Thyroid gland (tissue), 4 donors: ENCODE results near the gene CALU.
A peak's percentile ranks its signal among the peaks of the same experiment; 100 is the strongest.

Experiments
- CTCF ChIP-seq, 6 experiments: fragments of 200-600 bp in 3 of 6; fragments of 450-650 bp in 3 of 6; sonication (generic) in 3 of 6; IDR thresholded peaks; one replicate each; pipeline ENCODE4 v1.5.1; 2016 to 2019; ENCODE audit warnings: antibody characterized with exemption in 6 of 6, mild to moderate bottlenecking in 2 of 6, inconsistent platforms in 1 of 6, moderate library complexity in 1 of 6
- POLR2A ChIP-seq, 2 donors: fragments of 450-650 bp; IDR thresholded peaks; one replicate each; pipeline ENCODE4 v1.6.1; 2017; ENCODE audit warnings: antibody characterized with exemption in 2 of 2, mild to moderate bottlenecking in 2 of 2, moderate library complexity in 1 of 2

GRCh38 chr7:128790315-128791041, 51.3 kb downstream of the CALU start:
- TF ChIP-seq CTCF (IDR thresholded peaks at IDR 0.05) (peak in 1 of 6 experiments; percentile 1), POLR2A (IDR thresholded peaks at IDR 0.05) (no peak)
